A549 (cell line): ENCODE data around the gene KIF7. TPM values are rescaled to one million over a fixed set of nuclear protein-coding genes. Genes with fewer than 3 reads are reported as not detected.

ENCODE experiments used
- ATAC-seq, 2 experiments: fragments of 200-7000 bp in 1 of 2; fragments of >200 bp in 1 of 2; cut with Nextera tagmentation in 1 of 2; cut with Tn5 transposase in 1 of 2; 3 replicates each; pipeline versions ENCODE4 v1.8.0 to v1.9.1; 2018 to 2020; ENCODE audit warnings: mild to moderate bottlenecking in 1 of 2, moderate library complexity in 1 of 2
- CTCF ChIA-PET: fragments of 300-600 bp; sonication (Branson Sonifier 250); formaldehyde crosslinking; extraction: SDS; loops from one replicate; lab custom pipeline; 2021; ENCODE audit warnings: antibody characterized with exemption, inconsistent platforms; lab: Yijun Ruan, JAX
- POLR2A ChIA-PET: fragments of 350-600 bp; formaldehyde crosslinking; extraction: SDS; loops from one replicate; lab custom pipeline; 2021; ENCODE audit warnings: antibody characterized with exemption, inconsistent platforms; lab: Yijun Ruan, JAX
- DNase-seq, 2 experiments: peaks; one replicate each; pipeline versions ENCODE4 v3.0.0 to v3.0.0-alpha.2; 2011 to 2016; ENCODE audit warnings: low read depth in 1 of 2, low spot score in 1 of 2
- FAIRE-seq: peaks from 2 replicates; lab custom pipeline; 2011; peaks lifted over from hg19 to GRCh38; lab: Jason Lieb, UNC
- H3K27ac ChIP-seq, 2 experiments: fragments of >200 bp; sonication (Bioruptor Twin); formaldehyde crosslinking; 3 replicates each; pipeline ENCODE4 v1.5.1; 2016 to 2017
- H3K4me1 ChIP-seq: fragments of >200 bp; sonication (Bioruptor Twin); formaldehyde crosslinking; 3 replicates; pipeline ENCODE4 v1.6.1; 2016
- H3K4me2 ChIP-seq: fragments of >200 bp; sonication (Bioruptor Twin); formaldehyde crosslinking; 3 replicates; pipeline ENCODE4 v1.6.1; 2016
- H3K4me3 ChIP-seq: fragments of >200 bp; sonication (Bioruptor Twin); formaldehyde crosslinking; 3 replicates; pipeline ENCODE4 v1.5.1; 2016
- H3K9me3 ChIP-seq: fragments of >200 bp; sonication (Bioruptor Twin); formaldehyde crosslinking; 3 replicates; pipeline ENCODE4 v1.6.1; 2016
- BHLHE40 ChIP-seq: IDR thresholded peaks from 2 replicates; pipeline ENCODE4 v1.6.1; 2012; ENCODE audit warnings: low read depth, low read length, inconsistent platforms
- CBX8 ChIP-seq: fragments of 200-600 bp; sonication (generic); IDR thresholded peaks from 2 replicates; pipeline ENCODE4 v1.6.1; 2016
- CEBPB ChIP-seq, 2 experiments: fragments of >200 bp in 1 of 2; sonication (Bioruptor Twin) in 1 of 2; formaldehyde crosslinking in 1 of 2; IDR thresholded peaks; 2 replicates each; pipeline ENCODE4 v1.6.1; 2012 to 2016
- CHD2 ChIP-seq: fragments of 150-350 bp; IDR thresholded peaks from 2 replicates; pipeline ENCODE4 v1.6.1; 2014; ENCODE audit warnings: low read length; ENCODE audit not compliant: partially characterized antibody
- E2F6 ChIP-seq: IDR thresholded peaks from 2 replicates; pipeline ENCODE4 v1.6.1; 2012; ENCODE audit warnings: low read depth, borderline replicate concordance
- EHF ChIP-seq: fragments of 250-450 bp; sonication (Bioruptor Pico); IDR thresholded peaks from 2 replicates; pipeline ENCODE4 v1.5.0; 2020; ENCODE audit warnings: mild to moderate bottlenecking
- EHMT2 ChIP-seq: fragments of 200-600 bp; sonication (generic); IDR thresholded peaks from 2 replicates; pipeline ENCODE4 v1.6.1; 2016; ENCODE audit warnings: antibody characterized with exemption, low read depth, mild to moderate bottlenecking, moderate library complexity
- FOSB ChIP-seq: fragments of 250-450 bp; sonication (Bioruptor Pico); IDR thresholded peaks from 2 replicates; pipeline ENCODE4 v1.5.0; 2020; ENCODE audit warnings: mild to moderate bottlenecking, moderate library complexity
- FOSL2 ChIP-seq, 2 experiments: fragments of 450-650 bp in 1 of 2; fragments of >200 bp in 1 of 2; sonication (Bioruptor Twin) in 1 of 2; formaldehyde crosslinking; IDR thresholded peaks; 2 replicates each; pipeline versions ENCODE4 v1.5.0 to v1.6.1; 2016 to 2020; ENCODE audit warnings: mild to moderate bottlenecking in 1 of 2, moderate library complexity in 1 of 2
- FOXS1 ChIP-seq: fragments of 250-450 bp; sonication (Bioruptor Pico); IDR thresholded peaks from 2 replicates; pipeline ENCODE4 v1.5.0; 2020; ENCODE audit warnings: mild to moderate bottlenecking, moderate library complexity
- GATA3 ChIP-seq: IDR thresholded peaks from 2 replicates; pipeline ENCODE4 v1.6.1; 2012; ENCODE audit warnings: borderline replicate concordance
- HDAC2 ChIP-seq: fragments of 200-600 bp; sonication (generic); IDR thresholded peaks from 2 replicates; pipeline ENCODE4 v1.6.1; 2016
- HOXB5 ChIP-seq: fragments of 250-450 bp; sonication (Bioruptor Pico); IDR thresholded peaks from 2 replicates; pipeline ENCODE4 v1.5.0; 2020; ENCODE audit warnings: mild to moderate bottlenecking, moderate library complexity
- JUNB ChIP-seq: fragments of >200 bp; sonication (Bioruptor Twin); formaldehyde crosslinking; IDR thresholded peaks from 2 replicates; pipeline ENCODE4 v1.6.1; 2016
- MAX ChIP-seq: IDR thresholded peaks from 2 replicates; pipeline ENCODE4 v1.6.1; 2012
- PHF8 ChIP-seq: fragments of 200-600 bp; sonication (generic); IDR thresholded peaks from 2 replicates; pipeline ENCODE4 v1.6.1; 2016; ENCODE audit warnings: low read depth, mild to moderate bottlenecking, antibody characterized with exemption, moderate library complexity, borderline replicate concordance
- POLR2A ChIP-seq: IDR thresholded peaks from 2 replicates; pipeline ENCODE4 v1.6.1; 2012; ENCODE audit warnings: mild to moderate bottlenecking, low read length
- RAD21 ChIP-seq, 2 experiments: fragments of >200 bp in 1 of 2; sonication (Bioruptor Twin) in 1 of 2; formaldehyde crosslinking in 1 of 2; IDR thresholded peaks in 1 of 2; conservative IDR thresholded peaks in 1 of 2; 2 replicates in 1 of 2; 3 replicates in 1 of 2; pipeline ENCODE4 v1.6.1; 2012 to 2018; ENCODE audit warnings: inconsistent platforms in 1 of 2
- RCOR1 ChIP-seq: fragments of 150-350 bp; IDR thresholded peaks from 2 replicates; pipeline ENCODE4 v1.6.1; 2014; ENCODE audit warnings: antibody characterized with exemption, low read length, low read depth
- RFX5 ChIP-seq: fragments of 450-650 bp; IDR thresholded peaks from 2 replicates; pipeline ENCODE4 v1.7.1; 2014; ENCODE audit warnings: antibody characterized with exemption, mild to moderate bottlenecking, moderate library complexity
- SMC3 ChIP-seq: fragments of >200 bp; sonication (Bioruptor Twin); formaldehyde crosslinking; IDR thresholded peaks from 3 replicates; pipeline ENCODE4 v1.6.1; 2018; ENCODE audit warnings: inconsistent platforms
- SREBF2 ChIP-seq: fragments of 450-650 bp; IDR thresholded peaks from 2 replicates; pipeline ENCODE4 v1.6.1; 2014; ENCODE audit warnings: mild to moderate bottlenecking, moderate library complexity
- ZC3H11A ChIP-seq: fragments of 450-650 bp; IDR thresholded peaks from 2 replicates; pipeline ENCODE4 v1.6.1; 2014; ENCODE audit warnings: antibody characterized with exemption, mild to moderate bottlenecking
- ZNF302 ChIP-seq: fragments of 250-450 bp; sonication (Bioruptor Pico); IDR thresholded peaks from 2 replicates; pipeline ENCODE4 v1.9.0; 2021; ENCODE audit warnings: inconsistent platforms, mild to moderate bottlenecking, moderate library complexity
- ZSCAN20 ChIP-seq: fragments of 250-450 bp; sonication (Bioruptor Pico); IDR thresholded peaks from 2 replicates; pipeline ENCODE4 v1.8.0; 2022; ENCODE audit warnings: mild to moderate bottlenecking, moderate library complexity
- WGBS: methylation state at CpG from one replicate; pipeline ENCODE4 v1.1.6; 2017; ENCODE audit errors: missing lambda C conversion rate; 5-methylcytosine and 5-hydroxymethylcytosine counted together
- polyA plus RNA-seq, 4 experiments: library from polyadenylated mRNA; depleted of rRNA in 3 of 4; stranded (reverse); fragments of >200 nt; fragmentation: RNase III in 1 of 4; extraction: RNeasy Plus Mini Kit Qiagen cat#74134 plus additional on column Dnase treatment in 1 of 4; gene quantifications; 2 replicates in 3 of 4; 3 replicates in 1 of 4; pipeline ENCODE4 v1.2.3, GENCODE V29; 2011 to 2017
- TF ChIP-seq, protein P1 (sequence below): fragments of 250-450 bp; sonication (Bioruptor Pico); IDR thresholded peaks from 2 replicates; pipeline ENCODE4 v1.5.0; 2021; ENCODE audit warnings: mild to moderate bottlenecking, moderate library complexity, borderline replicate concordance
- TF ChIP-seq, protein P2 (sequence below): IDR thresholded peaks from 2 replicates; pipeline ENCODE4 v1.6.1; 2012
- TF ChIP-seq, protein P3 (sequence below): fragments of >200 bp; sonication (Bioruptor Twin); formaldehyde crosslinking; IDR thresholded peaks from 3 replicates; pipeline ENCODE4 v1.5.1; 2016
- TF ChIP-seq, protein P4 (sequence below): fragments of >200 bp; sonication (Bioruptor Twin); formaldehyde crosslinking; IDR thresholded peaks from 3 replicates; pipeline ENCODE4 v1.6.1; 2016

Gene KIF7
- polyA plus RNA-seq, 2 of the 4 experiments (the other 2 are of a cell fraction) = 2.2 to 4.1 TPM

DNA sequence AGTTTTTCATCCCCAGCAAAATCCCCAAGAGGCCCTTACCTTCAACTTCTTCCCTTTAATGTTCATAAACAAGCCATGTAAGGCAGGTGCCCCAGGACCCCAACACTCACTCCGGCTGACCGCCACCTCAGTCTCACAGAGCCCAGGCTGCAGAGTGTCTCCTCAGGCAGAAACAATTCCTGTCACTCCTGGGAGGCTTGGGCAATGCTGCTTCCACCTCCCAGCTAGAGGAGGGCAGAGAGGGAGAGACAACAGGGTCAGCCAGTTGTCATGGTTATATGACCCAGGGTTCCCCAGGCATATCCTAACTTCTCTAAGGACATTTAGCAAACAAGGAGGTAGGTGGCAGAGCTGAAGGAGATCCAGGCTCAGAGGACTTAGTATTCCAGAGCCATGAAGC is 23.9 kb upstream of the KIF7 start, which contains the start of gene PLIN1:
Gene PLIN1 (minus strand): TSS at position 156 of the 400 bp plus-strand sequence. CDS start 1,878 bp downstream, outside the sequence.
- Histone ChIP-seq H3K4me3 (no peak within 1 kb of the TSS), H3K4me2 (peak within 1 kb of the TSS; percentile 40), H3K27ac (peak within 1 kb of the TSS in 1 of 2 experiments; percentile 24; a peak in 2 of 6 replicates), H3K9me3 (no peaks in the 10 kb centered on the region), H3K4me1 (peaks cover 21% of the 10 kb centered on the region)
- POLR2A ChIA-PET = no interaction called here
- ATAC-seq (no peak), FAIRE-seq (no peak), DNase-seq (no peak)
- CTCF ChIA-PET = interaction anchor here (1.1 to 2.2 kb wide), 3 partner anchors 11 to 33 kb away, joined by 3 to 6 read pairs (median 3); no protein-coding TSS in a partner anchor
- WGBS = 100% methylated on average over 2 of the region's 2 CpGs
- TF ChIP-seq PHF8 (no peak), CEBPB (IDR thresholded peaks at IDR 0.05) (no peak), POLR2A (no peak)

DNA sequence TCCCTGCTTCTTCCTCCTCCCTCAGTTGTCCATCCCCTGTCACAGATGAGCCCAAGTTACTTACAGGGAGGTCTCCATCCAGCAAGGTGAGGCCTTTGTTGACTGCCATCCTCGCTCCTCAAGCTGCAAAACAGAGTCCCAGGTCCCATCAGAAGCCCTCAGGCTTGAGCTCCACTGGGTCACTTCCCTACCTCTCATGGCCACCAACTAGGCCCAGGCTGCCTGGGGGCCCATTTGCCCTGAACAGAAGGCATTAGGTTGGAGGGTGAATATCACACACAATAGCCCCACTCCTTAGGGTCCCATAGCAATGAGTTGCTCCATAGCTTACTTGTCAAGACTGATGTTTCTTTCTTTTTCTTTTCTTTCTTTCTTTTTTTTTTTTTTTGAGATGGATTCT is 22.1 kb upstream of the KIF7 start:
- Histone ChIP-seq H3K4me2 (no peak overlapping the region), H3K4me3 (no peak overlapping the region), H3K27ac (no peak overlapping the region), H3K9me3 (no peaks in the 10 kb centered on the region), H3K4me1 (peaks cover 21% of the 10 kb centered on the region)
- 69% methylated on average over 1 of the region's 1 CpG for WGBS
- DNase-seq = no peak
- TF ChIP-seq, protein P1, sequence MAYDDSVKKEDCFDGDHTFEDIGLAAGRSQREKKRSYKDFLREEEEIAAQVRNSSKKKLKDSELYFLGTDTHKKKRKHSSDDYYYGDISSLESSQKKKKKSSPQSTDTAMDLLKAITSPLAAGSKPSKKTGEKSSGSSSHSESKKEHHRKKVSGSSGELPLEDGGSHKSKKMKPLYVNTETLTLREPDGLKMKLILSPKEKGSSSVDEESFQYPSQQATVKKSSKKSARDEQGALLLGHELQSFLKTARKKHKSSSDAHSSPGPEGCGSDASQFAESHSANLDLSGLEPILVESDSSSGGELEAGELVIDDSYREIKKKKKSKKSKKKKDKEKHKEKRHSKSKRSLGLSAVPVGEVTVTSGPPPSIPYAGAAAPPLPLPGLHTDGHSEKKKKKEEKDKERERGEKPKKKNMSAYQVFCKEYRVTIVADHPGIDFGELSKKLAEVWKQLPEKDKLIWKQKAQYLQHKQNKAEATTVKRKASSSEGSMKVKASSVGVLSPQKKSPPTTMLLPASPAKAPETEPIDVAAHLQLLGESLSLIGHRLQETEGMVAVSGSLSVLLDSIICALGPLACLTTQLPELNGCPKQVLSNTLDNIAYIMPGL (CRISPR knock-in tag) = no peak
- TF ChIP-seq, protein P2, sequence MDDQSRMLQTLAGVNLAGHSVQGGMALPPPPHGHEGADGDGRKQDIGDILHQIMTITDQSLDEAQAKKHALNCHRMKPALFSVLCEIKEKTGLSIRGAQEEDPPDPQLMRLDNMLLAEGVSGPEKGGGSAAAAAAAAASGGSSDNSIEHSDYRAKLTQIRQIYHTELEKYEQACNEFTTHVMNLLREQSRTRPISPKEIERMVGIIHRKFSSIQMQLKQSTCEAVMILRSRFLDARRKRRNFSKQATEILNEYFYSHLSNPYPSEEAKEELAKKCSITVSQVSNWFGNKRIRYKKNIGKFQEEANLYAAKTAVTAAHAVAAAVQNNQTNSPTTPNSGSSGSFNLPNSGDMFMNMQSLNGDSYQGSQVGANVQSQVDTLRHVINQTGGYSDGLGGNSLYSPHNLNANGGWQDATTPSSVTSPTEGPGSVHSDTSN = no peak
- TF ChIP-seq RAD21 (conservative IDR thresholded peaks at IDR 0.05 in 1 of 2, IDR thresholded peaks at IDR 0.05 in 1 of 2) (no peak), FOXS1 (CRISPR knock-in tag) (no peak), E2F6 (no peak), CEBPB (IDR thresholded peaks at IDR 0.05) (no peak), RCOR1 (no peak), ZNF302 (CRISPR knock-in tag) (no peak), EHMT2 (no peak), POLR2A (no peak), CBX8 (no peak), FOSB (CRISPR knock-in tag) (no peak)
- TF ChIP-seq, protein P3, sequence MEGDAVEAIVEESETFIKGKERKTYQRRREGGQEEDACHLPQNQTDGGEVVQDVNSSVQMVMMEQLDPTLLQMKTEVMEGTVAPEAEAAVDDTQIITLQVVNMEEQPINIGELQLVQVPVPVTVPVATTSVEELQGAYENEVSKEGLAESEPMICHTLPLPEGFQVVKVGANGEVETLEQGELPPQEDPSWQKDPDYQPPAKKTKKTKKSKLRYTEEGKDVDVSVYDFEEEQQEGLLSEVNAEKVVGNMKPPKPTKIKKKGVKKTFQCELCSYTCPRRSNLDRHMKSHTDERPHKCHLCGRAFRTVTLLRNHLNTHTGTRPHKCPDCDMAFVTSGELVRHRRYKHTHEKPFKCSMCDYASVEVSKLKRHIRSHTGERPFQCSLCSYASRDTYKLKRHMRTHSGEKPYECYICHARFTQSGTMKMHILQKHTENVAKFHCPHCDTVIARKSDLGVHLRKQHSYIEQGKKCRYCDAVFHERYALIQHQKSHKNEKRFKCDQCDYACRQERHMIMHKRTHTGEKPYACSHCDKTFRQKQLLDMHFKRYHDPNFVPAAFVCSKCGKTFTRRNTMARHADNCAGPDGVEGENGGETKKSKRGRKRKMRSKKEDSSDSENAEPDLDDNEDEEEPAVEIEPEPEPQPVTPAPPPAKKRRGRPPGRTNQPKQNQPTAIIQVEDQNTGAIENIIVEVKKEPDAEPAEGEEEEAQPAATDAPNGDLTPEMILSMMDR = no peak
- ATAC-seq = no peak
- FAIRE-seq = no peak
- POLR2A ChIA-PET = no interaction called here
- CTCF ChIA-PET = interaction anchor here (0.6 to 2.2 kb wide), 3 partner anchors 9 to 29 kb away, joined by 3 to 6 read pairs (median 4); partner anchors contain the start of genes PEX11A and WDR93

DNA sequence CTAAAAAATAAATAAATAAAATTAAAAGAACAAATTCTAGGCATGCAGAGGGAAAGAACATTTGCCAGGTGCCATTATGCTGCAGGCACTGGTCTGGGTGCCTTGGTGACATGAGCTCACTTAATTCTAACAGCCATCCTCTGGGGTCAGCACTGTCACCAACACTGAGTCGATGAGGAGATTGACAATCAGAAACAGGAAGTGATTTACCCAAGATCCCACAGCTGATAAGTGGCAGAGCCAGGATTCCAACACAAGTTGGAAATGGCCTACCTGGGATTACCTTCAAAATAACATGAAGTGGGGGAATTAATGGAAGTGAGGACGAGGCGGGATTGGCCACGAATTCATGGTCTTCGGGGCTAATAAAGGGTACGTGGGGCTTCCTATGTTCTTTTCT is 20.3 kb upstream of the KIF7 start:
- Histone ChIP-seq H3K9me3 (no peaks in the 10 kb centered on the region), H3K27ac (no peak overlapping the region), H3K4me3 (no peak overlapping the region), H3K4me2 (no peak overlapping the region), H3K4me1 (peaks cover 15% of the 10 kb centered on the region)
- DNase-seq (no peak), FAIRE-seq (no peak), ATAC-seq (no peak)
- 80% methylated on average over 6 of the region's 6 CpGs for WGBS
- TF ChIP-seq FOSB (CRISPR knock-in tag) (no peak), CBX8 (no peak), FOSL2 (IDR thresholded peaks at IDR 0.05) (no peak), FOSL2 (CRISPR knock-in tag; IDR thresholded peaks at IDR 0.05) (no peak), HOXB5 (CRISPR knock-in tag) (no peak), CHD2 (no peak), MAX (no peak), HDAC2 (no peak), ZNF302 (CRISPR knock-in tag) (no peak), ZC3H11A (no peak), SREBF2 (no peak), EHF (no peak), ZSCAN20 (CRISPR knock-in tag) (no peak), GATA3 (no peak), SMC3 (no peak), RFX5 (no peak), BHLHE40 (no peak), JUNB (no peak)
- TF ChIP-seq, protein P4, sequence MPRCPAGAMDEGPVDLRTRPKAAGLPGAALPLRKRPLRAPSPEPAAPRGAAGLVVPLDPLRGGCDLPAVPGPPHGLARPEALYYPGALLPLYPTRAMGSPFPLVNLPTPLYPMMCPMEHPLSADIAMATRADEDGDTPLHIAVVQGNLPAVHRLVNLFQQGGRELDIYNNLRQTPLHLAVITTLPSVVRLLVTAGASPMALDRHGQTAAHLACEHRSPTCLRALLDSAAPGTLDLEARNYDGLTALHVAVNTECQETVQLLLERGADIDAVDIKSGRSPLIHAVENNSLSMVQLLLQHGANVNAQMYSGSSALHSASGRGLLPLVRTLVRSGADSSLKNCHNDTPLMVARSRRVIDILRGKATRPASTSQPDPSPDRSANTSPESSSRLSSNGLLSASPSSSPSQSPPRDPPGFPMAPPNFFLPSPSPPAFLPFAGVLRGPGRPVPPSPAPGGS = no peak
- CTCF ChIA-PET = interaction anchor here (0.7 to 9.4 kb wide), 2 partner anchors 30 to 92 kb away, joined by 3 to 79 read pairs; no protein-coding TSS in a partner anchor
- POLR2A ChIA-PET = no interaction called here
